Activated naive CD4-positive, alpha-beta T cell treated with Interleukin-2 at 50 U/mL for 16 hours (primary cell): ENCODE measurements around the gene AUTS2.
"Not testable (repeated sequence)": the region's sequence is repeated elsewhere in the genome, so short reads cannot be mapped to it uniquely, and the experiment has no call there.

ENCODE experiments used
- DNase-seq: peaks from one replicate; pipeline ENCODE4 v3.0.0-alpha.2; 2020

Gene AUTS2

GRCh38 chr7:70789481-70790214, 1191.4 kb downstream of the AUTS2 start:
- DNase-seq: no peak

- DNase-seq: no peak
Observed at GRCh38 chr7:70790215-70791073, 1192.2 kb downstream of the AUTS2 start.

GRCh38 chr7:70791341-70791740, 1193.1 kb downstream of the AUTS2 start:
- DNase-seq: no peak

GRCh38 chr7:70793060-70793459, 1194.8 kb downstream of the AUTS2 start:
- no peak for DNase-seq

- DNase-seq: no peak
Observed at GRCh38 chr7:70793821-70794220, 1195.5 kb downstream of the AUTS2 start.

- no peak for DNase-seq
Observed at GRCh38 chr7:70794962-70795361, 1196.7 kb downstream of the AUTS2 start.

GRCh38 chr7:70795948-70796347, 1197.7 kb downstream of the AUTS2 start:
- no peak for DNase-seq

- no peak for DNase-seq
Observed at GRCh38 chr7:70797109-70797514, 1198.8 kb downstream of the AUTS2 start.

GRCh38 chr7:70799841-70800405, 1201.6 kb downstream of the AUTS2 start:
- DNase-seq: no peak

- DNase-seq: no peak
Observed at GRCh38 chr7:70805360-70805759, 1207.1 kb downstream of the AUTS2 start.

GRCh38 chr7:70807650-70808049, 1209.4 kb downstream of the AUTS2 start:
- DNase-seq: no peak

- no peak for DNase-seq
Observed at GRCh38 chr7:70808876-70809275, 1210.6 kb downstream of the AUTS2 start.

- DNase-seq: no peak
Observed at GRCh38 chr7:70810558-70811139, 1212.4 kb downstream of the AUTS2 start.

- no peak for DNase-seq
Observed at GRCh38 chr7:70812511-70812910, 1214.2 kb downstream of the AUTS2 start.

GRCh38 chr7:70822490-70822889, 1224.2 kb downstream of the AUTS2 start:
- not testable (repeated sequence) for DNase-seq

- DNase-seq: peak; percentile 66
Observed at GRCh38 chr7:70829221-70830059, 1231.2 kb downstream of the AUTS2 start.

GRCh38 chr7:70830060-70830395, 1231.8 kb downstream of the AUTS2 start:
- DNase-seq: no peak

GRCh38 chr7:70830426-70830825, 1232.2 kb downstream of the AUTS2 start:
- DNase-seq: no peak

GRCh38 chr7:70833726-70834125, 1235.5 kb downstream of the AUTS2 start:
- no peak for DNase-seq

GRCh38 chr7:70834424-70834823, 1236.1 kb downstream of the AUTS2 start:
- no peak for DNase-seq

- no peak for DNase-seq
Observed at GRCh38 chr7:70835658-70836057, 1237.4 kb downstream of the AUTS2 start.

GRCh38 chr7:70836279-70836678, 1238.0 kb downstream of the AUTS2 start:
- DNase-seq: no peak

- no peak for DNase-seq
Observed at GRCh38 chr7:70836946-70837345, 1238.7 kb downstream of the AUTS2 start.
